NCI-H2029 (cell line): ENCODE measurements around the gene RPS21.
"Not testable (repeated sequence)": the region's sequence is repeated elsewhere in the genome, so short reads cannot be mapped to it uniquely, and the experiment has no call there.

Experiments used
- DNase-seq: peaks from one replicate; lab custom pipeline; 2025; lab: John Stamatoyannopoulos, UW

The RPS21 gene

GRCh38 chr20:62365814-62366369, 21.0 kb upstream of the RPS21 start:
- DNase-seq, result no peak

- DNase-seq, result peak; percentile 38
Measured at GRCh38 chr20:62366370-62367135, 20.4 kb upstream of the RPS21 start.

- no peak for DNase-seq
Measured at GRCh38 chr20:62367136-62367632, 19.7 kb upstream of the RPS21 start, which contains the start of gene LAMA5. Gene LAMA5 (minus strand): TSS chr20:62367312. CDS start chr20:62367245, 67 bp downstream.

- no peak for DNase-seq
Measured at GRCh38 chr20:62367633-62368391, 19.1 kb upstream of the RPS21 start.

- DNase-seq, result peak; percentile 40
Measured at GRCh38 chr20:62368392-62368975, 18.4 kb upstream of the RPS21 start.

GRCh38 chr20:62368976-62369814, 17.7 kb upstream of the RPS21 start:
- no peak for DNase-seq

GRCh38 chr20:62369815-62370114, 17.1 kb upstream of the RPS21 start:
- DNase-seq, result no peak

- no peak for DNase-seq
Measured at GRCh38 chr20:62370115-62370806, 16.6 kb upstream of the RPS21 start.

- no peak for DNase-seq
Measured at GRCh38 chr20:62370807-62371587, 15.9 kb upstream of the RPS21 start.

GRCh38 chr20:62371588-62372041, 15.3 kb upstream of the RPS21 start:
- no peak for DNase-seq

- no peak for DNase-seq
Measured at GRCh38 chr20:62372042-62372993, 14.6 kb upstream of the RPS21 start.

- not testable (repeated sequence) for DNase-seq
Measured at GRCh38 chr20:62373631-62374179, 13.2 kb upstream of the RPS21 start.

GRCh38 chr20:62374331-62375152, 12.4 kb upstream of the RPS21 start:
- no peak for DNase-seq

- no peak for DNase-seq
Measured at GRCh38 chr20:62376112-62377063, 10.5 kb upstream of the RPS21 start.

- no peak for DNase-seq
Measured at GRCh38 chr20:62377064-62377461, 9.8 kb upstream of the RPS21 start.

- no peak for DNase-seq
Measured at GRCh38 chr20:62377615-62378178, 9.2 kb upstream of the RPS21 start.
